ENCODE results near the gene C17orf107.

C17orf107 gene

GRCh38 chr17:4946312-4946976 is 47.1 kb downstream of the C17orf107 start:
- DNase-seq (ENCODE audit: low read depth): no peak
- peaks cover 47% of the 10 kb centered on the region for H3K4me1 ChIP-seq (ENCODE audit: control insufficient read depth, insufficient read depth, low read length)
- peaks cover 44% of the 10 kb centered on the region for H3K36me3 ChIP-seq (ENCODE audit: control insufficient read depth, insufficient read depth, low read length, severe bottlenecking)
- H3K9ac ChIP-seq (ENCODE audit: low read length): peak overlapping the region; percentile 100
- no peaks in the 10 kb centered on the region for H3K27me3 ChIP-seq (replicated peaks; ENCODE audit: control insufficient read depth, insufficient read depth, low read length)
- no peaks in the 10 kb centered on the region for H3K9me3 ChIP-seq (ENCODE audit: control insufficient read depth, low read length)
- peak overlapping the region; percentile 98 for H3K4me3 ChIP-seq (ENCODE audit: low read length)

DNA sequence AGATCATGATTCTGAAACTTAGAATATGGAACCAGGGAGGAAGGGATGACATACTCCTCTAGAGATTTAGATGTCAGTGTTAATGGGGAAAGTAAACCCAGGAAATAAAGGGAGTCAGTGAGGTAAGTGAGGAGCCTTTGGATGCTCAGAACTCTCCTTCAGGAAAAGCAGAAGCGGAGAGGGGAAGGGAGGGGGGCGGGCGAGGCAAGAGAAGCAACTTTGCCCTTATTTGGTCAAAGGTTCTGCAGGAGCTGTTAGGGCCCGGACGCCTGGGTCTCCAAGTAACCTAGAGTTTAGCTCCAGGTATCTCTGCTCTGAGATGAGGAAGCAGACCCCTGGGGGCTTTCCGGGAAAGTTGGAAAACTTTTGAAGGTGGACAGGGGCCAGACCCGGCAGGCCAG is 47.7 kb downstream of the C17orf107 start:
- DNase-seq (ENCODE audit: low read depth): peak; percentile 36
- Histone ChIP-seq H3K9me3 (ENCODE audit: control insufficient read depth, low read length) (no peaks in the 10 kb centered on the region), H3K36me3 (ENCODE audit: control insufficient read depth, insufficient read depth, low read length, severe bottlenecking) (peaks cover 44% of the 10 kb centered on the region), H3K4me1 (ENCODE audit: control insufficient read depth, insufficient read depth, low read length) (peaks cover 41% of the 10 kb centered on the region), H3K4me3 (ENCODE audit: low read length) (peak overlapping the region; percentile 98), H3K9ac (ENCODE audit: low read length) (peak overlapping the region; percentile 100), H3K27me3 (replicated peaks; ENCODE audit: control insufficient read depth, insufficient read depth, low read length) (no peaks in the 10 kb centered on the region)

- Histone ChIP-seq H3K9ac (ENCODE audit: low read length) (peak overlapping the region; percentile 100), H3K4me3 (ENCODE audit: low read length) (peak overlapping the region; percentile 98), H3K4me1 (ENCODE audit: control insufficient read depth, insufficient read depth, low read length) (peaks cover 41% of the 10 kb centered on the region), H3K9me3 (ENCODE audit: control insufficient read depth, low read length) (no peaks in the 10 kb centered on the region), H3K36me3 (ENCODE audit: control insufficient read depth, insufficient read depth, low read length, severe bottlenecking) (peaks cover 41% of the 10 kb centered on the region), H3K27me3 (replicated peaks; ENCODE audit: control insufficient read depth, insufficient read depth, low read length) (no peaks in the 10 kb centered on the region)
- DNase-seq (ENCODE audit: low read depth): peak; percentile 74
Observed at GRCh38 chr17:4947411-4948165, 48.3 kb downstream of the C17orf107 start.

- peaks cover 34% of the 10 kb centered on the region for H3K36me3 ChIP-seq (ENCODE audit: control insufficient read depth, insufficient read depth, low read length, severe bottlenecking)
- H3K27me3 ChIP-seq (replicated peaks; ENCODE audit: control insufficient read depth, insufficient read depth, low read length): no peaks in the 10 kb centered on the region
- H3K4me1 ChIP-seq (ENCODE audit: control insufficient read depth, insufficient read depth, low read length): peaks cover 42% of the 10 kb centered on the region
- DNase-seq (ENCODE audit: low read depth): peak; percentile 98
- no peaks in the 10 kb centered on the region for H3K9me3 ChIP-seq (ENCODE audit: control insufficient read depth, low read length)
- peak within 1 kb of the TSS; percentile 100 for H3K9ac ChIP-seq (ENCODE audit: low read length)
- H3K4me3 ChIP-seq (ENCODE audit: low read length): peak within 1 kb of the TSS; percentile 98
Observed at GRCh38 chr17:4948166-4948930, 49.0 kb downstream of the C17orf107 start, which contains the start of gene PFN1. PFN1 (minus strand) TSS chr17:4948530; CDS start chr17:4948394, 136 bp downstream.

DNA sequence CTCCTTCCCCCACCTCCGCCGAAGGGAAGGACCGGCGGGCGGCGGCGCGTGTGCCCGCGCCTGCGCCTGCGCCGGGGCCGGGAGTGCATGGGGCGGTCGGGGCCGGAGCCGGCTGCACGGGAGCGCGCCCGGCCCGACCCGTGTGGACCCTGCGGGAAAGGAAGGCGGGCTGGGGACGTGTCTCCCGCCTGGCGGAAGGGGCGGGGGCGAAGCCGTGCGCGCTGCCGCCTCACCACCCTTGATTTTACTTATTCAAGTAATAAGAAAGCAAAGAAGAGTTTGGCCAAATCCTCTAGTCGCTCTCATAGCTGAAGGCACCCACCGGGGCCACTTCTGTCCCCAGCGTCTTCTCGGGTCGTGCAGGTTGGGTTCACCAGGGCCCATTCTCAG is 49.6 kb downstream of the C17orf107 start:
- Histone ChIP-seq H3K36me3 (ENCODE audit: control insufficient read depth, insufficient read depth, low read length, severe bottlenecking) (peaks cover 28% of the 10 kb centered on the region), H3K9ac (ENCODE audit: low read length) (peak overlapping the region; percentile 100), H3K27me3 (replicated peaks; ENCODE audit: control insufficient read depth, insufficient read depth, low read length) (no peaks in the 10 kb centered on the region), H3K4me1 (ENCODE audit: control insufficient read depth, insufficient read depth, low read length) (peaks cover 45% of the 10 kb centered on the region), H3K4me3 (ENCODE audit: low read length) (peak overlapping the region; percentile 98), H3K9me3 (ENCODE audit: control insufficient read depth, low read length) (no peaks in the 10 kb centered on the region)
- peak; percentile 95 for DNase-seq (ENCODE audit: low read depth)

DNA sequence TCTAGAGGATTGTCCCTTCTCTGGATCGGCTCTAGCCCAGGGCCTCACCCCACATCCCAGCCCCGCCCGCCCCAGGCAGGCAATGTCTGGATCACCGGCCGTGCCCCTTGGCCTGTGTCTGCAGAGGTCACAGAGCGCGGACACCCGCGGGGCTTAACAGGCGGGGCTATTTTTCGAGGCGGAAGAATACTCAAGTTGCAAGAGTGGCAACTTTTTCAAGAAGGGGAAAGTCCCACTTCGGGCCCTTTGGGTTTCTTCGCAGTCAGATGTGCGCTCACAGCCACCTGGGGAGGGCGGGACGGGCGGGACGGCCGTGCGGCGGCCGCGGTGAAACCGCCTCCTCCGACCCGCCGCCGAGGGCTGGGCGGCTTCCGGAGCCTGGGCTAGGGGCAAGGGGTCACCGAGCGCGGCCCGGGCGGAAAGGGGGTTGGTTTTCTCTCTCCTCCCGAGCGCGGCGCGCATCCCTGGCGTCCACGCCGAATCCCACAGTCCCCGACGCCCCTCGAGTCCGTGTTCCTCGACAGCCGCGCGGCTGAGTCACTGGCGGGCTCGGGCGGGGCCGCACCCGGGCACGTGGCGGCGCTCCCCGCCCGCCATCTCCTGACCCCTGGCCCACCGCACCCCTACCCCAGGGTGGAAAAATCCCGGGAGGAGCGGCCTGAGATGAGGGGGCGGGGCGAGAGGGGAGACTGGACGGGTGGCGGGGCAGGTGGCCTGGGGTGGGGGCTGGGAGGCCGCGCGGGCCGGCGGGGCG is 50.2 kb downstream of the C17orf107 start:
- Histone ChIP-seq H3K36me3 (ENCODE audit: control insufficient read depth, insufficient read depth, low read length, severe bottlenecking) (peaks cover 22% of the 10 kb centered on the region), H3K4me1 (ENCODE audit: control insufficient read depth, insufficient read depth, low read length) (peaks cover 48% of the 10 kb centered on the region), H3K27me3 (replicated peaks; ENCODE audit: control insufficient read depth, insufficient read depth, low read length) (no peaks in the 10 kb centered on the region), H3K4me3 (ENCODE audit: low read length) (peak overlapping the region; percentile 98), H3K9me3 (ENCODE audit: control insufficient read depth, low read length) (no peaks in the 10 kb centered on the region), H3K9ac (ENCODE audit: low read length) (peak overlapping the region; percentile 100)
- peak; percentile 84 for DNase-seq (ENCODE audit: low read depth)

- DNase-seq (ENCODE audit: low read depth): no peak
- no peaks in the 10 kb centered on the region for H3K9me3 ChIP-seq (ENCODE audit: control insufficient read depth, low read length)
- H3K36me3 ChIP-seq (ENCODE audit: control insufficient read depth, insufficient read depth, low read length, severe bottlenecking): peaks cover 16% of the 10 kb centered on the region
- peak overlapping the region; percentile 77 for H3K4me3 ChIP-seq (ENCODE audit: low read length)
- no peaks in the 10 kb centered on the region for H3K27me3 ChIP-seq (replicated peaks; ENCODE audit: control insufficient read depth, insufficient read depth, low read length)
- H3K9ac ChIP-seq (ENCODE audit: low read length): peak overlapping the region; percentile 87
- peaks cover 41% of the 10 kb centered on the region for H3K4me1 ChIP-seq (ENCODE audit: control insufficient read depth, insufficient read depth, low read length)
Observed at GRCh38 chr17:4950075-4950745, 50.9 kb downstream of the C17orf107 start.

DNA sequence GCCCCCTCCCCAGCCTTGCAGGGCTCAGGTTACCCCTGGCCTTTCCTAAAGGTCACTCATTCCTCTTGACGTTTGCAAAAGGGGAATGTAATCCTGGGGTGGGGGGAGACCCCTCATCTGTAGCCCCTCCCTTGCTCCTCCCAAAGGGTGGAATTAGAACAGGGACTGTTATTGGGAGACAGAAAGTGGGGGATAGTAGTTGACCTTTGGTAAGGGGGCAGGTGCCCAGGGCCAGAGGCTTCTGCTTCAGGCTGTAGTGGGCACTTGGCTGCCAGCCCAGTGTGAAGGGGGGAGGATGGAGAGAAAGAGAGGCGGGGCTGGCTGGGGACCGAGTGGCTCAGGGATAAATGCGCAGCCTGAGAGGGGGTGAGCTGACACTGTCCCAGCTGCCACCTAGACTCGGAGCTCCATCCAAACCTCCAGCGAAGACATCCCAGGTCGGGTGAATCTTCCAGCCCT is 51.4 kb downstream of the C17orf107 start, which contains the start of gene ENO3:
Gene ENO3 (plus strand): TSS at position 374 of the 459 bp plus-strand sequence. CDS start 711 bp downstream, outside the sequence.
- Histone ChIP-seq H3K4me1 (ENCODE audit: control insufficient read depth, insufficient read depth, low read length) (peaks cover 35% of the 10 kb centered on the region), H3K36me3 (ENCODE audit: control insufficient read depth, insufficient read depth, low read length, severe bottlenecking) (peaks cover 10% of the 10 kb centered on the region), H3K9me3 (ENCODE audit: control insufficient read depth, low read length) (no peaks in the 10 kb centered on the region), H3K27me3 (replicated peaks; ENCODE audit: control insufficient read depth, insufficient read depth, low read length) (no peaks in the 10 kb centered on the region), H3K4me3 (ENCODE audit: low read length) (peak within 1 kb of the TSS; percentile 77), H3K9ac (ENCODE audit: low read length) (peak within 1 kb of the TSS; percentile 87)
- no peak for DNase-seq (ENCODE audit: low read depth)

- Histone ChIP-seq H3K27me3 (replicated peaks; ENCODE audit: control insufficient read depth, insufficient read depth, low read length) (no peaks in the 10 kb centered on the region), H3K9ac (ENCODE audit: low read length) (no peak overlapping the region), H3K4me3 (ENCODE audit: low read length) (no peak overlapping the region), H3K36me3 (ENCODE audit: control insufficient read depth, insufficient read depth, low read length, severe bottlenecking) (peaks cover 3% of the 10 kb centered on the region), H3K9me3 (ENCODE audit: control insufficient read depth, low read length) (no peaks in the 10 kb centered on the region), H3K4me1 (ENCODE audit: control insufficient read depth, insufficient read depth, low read length) (peaks cover 28% of the 10 kb centered on the region)
- no peak for DNase-seq (ENCODE audit: low read depth)
Observed at GRCh38 chr17:4951486-4951885, 52.1 kb downstream of the C17orf107 start.
